Left hindlimb (tissue), 1 donor: ENCODE measurements around the gene MPZL1.
"Not testable (repeated sequence)": the region's sequence is repeated elsewhere in the genome, so short reads cannot be mapped to it uniquely, and the experiment has no call there.

Source experiments
- DNase-seq: peaks from one replicate; pipeline ENCODE4 v3.0.0-alpha.2; 2018

Gene MPZL1

DNA sequence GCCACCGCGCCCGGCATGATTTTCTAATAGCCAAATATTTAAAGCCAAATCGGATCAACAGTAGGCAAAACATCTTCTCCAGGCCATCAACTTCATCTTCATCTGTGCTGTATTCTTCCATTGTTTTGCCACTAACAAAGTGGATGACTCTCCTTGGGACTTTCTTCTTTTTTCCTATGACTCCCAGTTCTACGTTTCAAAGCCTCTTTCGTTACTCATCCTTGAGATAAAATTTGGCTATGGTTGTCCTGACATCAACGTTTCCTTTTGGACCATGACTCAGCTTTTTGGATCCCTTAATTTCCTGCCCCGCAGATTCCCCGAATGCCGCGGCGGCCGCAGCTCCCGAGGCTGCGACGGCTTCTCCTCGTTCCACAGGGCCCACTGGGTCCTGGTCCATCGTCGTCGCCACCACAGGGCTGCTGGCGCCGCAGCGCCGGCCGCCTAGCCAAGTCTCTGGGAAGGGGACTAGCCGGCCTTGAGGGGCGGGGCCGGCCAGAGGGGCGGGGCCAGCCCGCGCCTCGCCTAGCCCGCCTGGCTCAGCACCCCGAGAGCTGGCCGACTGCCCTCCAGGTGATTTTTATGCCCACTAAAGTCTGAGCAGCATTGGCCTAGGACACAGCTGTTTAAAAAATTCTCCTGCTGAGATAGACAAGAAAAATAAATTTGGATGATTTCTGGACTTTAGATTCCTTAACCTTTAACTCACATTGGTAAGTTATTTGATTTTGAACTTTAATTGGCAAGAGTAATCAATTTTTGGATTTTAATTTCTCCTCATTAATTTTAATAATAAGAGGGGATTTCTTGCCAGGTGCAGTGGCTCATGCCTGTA is 98.3 kb downstream of the MPZL1 start:
- peak; percentile 79 for DNase-seq

DNA sequence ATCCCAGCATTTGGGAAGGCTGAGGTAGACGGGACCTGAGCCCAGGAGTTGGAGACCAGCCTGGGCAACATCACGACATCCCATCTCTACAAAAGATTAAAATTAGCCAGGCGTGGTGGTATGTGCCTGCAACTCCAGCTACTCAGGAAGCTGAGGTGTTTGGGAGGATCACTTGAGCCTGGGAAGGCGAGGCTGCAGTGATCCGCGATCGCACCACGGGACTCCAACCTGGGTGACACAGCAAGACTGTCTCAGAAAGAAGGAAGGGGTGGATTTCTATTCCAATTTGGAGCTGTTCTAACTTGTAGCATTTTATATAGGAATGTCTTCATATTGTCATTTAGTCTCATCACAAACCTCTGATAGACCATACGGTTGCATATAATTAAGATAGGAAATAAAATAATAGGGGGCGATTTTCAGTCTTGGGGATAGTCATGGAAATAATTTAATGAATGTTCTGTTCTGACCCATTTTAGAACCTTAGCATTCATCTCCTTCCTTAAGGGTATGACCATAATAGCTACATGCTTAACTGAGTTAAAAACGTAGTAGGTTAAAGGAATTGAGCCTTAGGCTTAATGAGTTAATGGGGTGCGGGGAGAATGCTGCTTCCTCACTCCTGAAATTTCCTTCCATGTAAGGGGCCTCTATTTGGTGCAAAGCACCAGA is 99.0 kb downstream of the MPZL1 start:
- DNase-seq: no peak

DNA sequence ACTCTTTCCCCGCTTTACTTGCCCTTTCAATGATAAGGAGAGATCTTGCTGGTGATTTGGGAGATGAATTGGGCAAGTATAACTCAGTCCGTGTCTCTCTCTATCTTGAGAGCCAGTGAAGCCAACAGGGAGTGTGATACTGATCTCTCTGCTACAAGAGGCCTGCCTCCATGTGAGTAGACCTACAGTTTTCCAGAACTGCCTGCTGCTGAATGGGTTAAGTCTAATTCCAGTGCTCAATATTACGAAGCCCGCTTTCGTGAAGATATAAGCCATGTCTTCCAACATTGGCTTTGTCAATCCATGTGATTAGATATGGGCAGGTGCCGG is 99.5 kb downstream of the MPZL1 start:
- no peak for DNase-seq

DNA sequence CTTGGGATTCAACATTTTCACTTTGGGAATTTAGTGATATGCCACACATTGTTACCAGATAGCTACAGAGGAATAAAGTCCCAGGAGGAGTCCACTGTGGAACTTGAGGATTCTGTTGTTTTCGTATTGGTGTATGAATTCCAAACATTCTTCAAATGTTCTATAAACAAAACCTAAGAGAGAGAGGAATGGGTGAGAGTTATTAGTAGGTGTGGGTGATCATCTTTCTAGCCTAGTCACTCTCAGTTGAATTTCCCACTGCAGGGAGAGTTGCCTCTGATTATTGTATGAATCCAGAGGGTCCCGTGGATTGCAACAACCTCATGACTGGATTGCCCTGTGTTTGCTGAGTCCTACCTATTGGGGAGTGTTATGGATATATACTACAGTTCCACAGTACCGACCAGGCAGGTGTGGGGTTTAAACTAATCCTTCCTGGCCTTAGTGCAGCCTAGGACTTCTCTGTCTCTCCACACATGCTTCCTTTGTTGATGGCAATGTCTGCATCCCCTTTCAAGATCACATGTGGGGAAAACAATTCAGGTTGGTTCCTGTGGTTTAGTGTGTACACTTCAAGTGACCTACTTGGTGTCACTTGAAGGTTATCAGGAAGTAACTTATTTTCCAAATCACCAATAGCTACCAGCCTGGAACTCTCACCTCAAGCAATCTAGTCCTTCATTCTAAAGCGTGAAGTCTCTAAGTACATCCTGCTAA is 100.3 kb downstream of the MPZL1 start:
- no peak for DNase-seq

DNA sequence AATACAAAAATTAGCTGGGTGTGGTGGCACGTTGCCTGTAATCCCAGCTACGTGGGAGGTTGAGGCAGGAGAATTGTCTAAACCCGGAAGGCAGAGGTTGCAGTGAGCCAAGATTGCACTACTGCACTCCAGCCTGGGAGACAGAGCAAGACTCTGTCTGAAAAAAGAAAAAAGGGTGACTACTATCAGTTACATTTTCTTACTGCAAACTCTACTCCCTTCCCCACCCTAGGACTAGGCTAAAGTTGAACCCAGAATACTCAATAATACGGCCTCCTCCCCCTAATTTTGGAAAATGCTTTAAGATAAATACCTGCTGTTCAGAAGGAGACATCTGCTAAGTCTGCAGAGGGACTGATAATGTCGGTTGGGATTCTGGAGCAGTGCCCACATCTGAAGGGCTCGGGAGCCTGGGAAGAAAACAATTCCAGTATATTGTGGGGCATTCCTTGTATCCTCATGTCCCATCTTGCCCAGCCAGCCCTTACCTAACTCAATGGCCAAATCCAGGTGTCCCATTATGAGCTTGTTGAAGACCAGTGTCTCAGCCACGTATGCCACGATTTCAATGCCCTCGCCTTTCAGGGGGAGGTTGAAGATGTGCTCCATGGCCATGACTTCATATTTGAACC is 102.5 kb downstream of the MPZL1 start:
- no peak for DNase-seq

DNA sequence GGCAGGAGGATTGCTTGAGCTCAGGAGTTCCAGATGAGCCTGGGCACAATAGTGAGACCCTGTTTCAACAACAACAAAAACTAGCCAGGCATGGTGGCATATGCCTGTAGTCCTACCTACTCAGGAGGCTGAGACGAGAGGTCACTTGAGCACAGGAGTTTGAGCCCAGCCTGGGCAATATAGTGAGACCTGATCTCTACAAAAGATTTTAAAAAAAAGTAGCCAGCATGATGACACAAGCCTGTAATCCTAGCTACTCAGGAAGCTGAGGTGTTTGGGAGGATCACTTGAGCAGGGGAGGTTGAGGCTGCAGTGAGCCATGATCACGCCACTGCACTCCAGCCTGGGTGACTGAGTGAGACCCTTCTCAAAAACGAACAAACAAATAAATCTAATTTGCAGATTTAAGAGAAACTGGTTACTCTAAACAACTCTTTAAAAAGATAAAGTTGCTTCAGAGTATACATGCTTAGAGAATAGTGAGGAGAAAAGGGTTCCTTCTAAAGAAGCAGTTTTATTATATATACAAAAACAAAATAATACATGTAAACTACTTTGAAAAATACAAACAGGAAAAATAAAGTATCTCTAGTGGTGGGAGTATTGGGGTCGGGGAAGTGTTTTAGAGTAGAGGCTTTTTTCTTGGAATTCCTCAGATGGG is 103.8 kb downstream of the MPZL1 start:
- DNase-seq: no peak

DNA sequence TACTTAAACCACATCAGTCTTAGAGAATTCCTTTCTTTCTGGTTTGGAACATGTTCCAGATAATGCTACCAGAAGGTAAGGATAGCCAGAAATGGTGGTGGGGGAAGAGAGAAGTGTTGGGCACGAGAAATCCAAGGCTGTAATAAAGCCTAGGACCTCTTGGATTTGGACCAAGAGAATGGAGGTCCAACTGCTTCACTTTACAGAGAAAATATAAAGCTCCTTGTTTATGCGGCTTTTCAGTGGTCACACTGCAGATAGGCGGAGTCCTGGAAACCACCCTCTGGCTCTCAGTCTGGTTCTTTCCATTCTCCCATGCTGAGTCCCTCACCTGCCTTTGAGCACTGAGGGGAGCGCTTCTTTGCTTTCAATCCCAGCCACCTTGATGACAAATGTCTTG is 104.3 kb downstream of the MPZL1 start:
- DNase-seq: peak; percentile 37

DNA sequence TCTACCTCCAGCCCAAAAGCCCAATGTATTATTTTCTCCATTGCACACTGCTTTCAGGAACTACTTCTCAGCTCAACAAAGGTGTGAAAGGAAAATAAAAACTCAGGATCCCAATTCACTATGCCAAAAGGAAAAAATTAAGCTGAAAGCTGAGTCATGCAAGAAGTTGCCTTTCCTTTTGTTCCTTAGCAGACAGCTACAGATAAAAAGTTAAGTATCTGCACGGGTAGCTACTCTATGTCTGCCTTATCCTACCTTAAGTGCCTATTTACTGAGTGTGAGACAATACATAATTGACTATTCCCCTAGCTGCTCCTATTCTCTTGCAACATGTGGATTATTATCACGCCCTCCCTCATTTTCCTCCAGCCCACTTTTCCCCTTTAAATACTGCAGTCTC is 108.1 kb downstream of the MPZL1 start:
- no peak for DNase-seq

DNA sequence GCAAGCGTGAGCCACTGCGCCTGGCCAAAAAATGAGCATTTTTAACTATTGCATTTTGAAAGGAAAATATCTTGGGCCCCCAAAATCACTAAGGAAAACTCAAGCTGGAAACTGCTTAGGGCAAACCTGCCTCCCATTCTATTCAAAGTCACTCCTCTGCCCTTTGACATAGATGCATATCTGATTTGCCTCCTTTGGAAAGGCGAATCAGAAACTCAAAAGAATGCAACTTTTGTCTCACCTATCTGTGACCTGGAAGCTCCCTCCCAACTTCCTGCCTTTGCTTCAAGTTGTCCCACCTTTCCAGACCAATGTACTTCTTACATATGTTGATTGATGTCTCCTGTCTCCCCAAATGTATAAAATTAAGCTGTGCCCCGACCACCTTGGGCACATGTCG is 108.9 kb downstream of the MPZL1 start:
- not testable (repeated sequence) for DNase-seq

DNA sequence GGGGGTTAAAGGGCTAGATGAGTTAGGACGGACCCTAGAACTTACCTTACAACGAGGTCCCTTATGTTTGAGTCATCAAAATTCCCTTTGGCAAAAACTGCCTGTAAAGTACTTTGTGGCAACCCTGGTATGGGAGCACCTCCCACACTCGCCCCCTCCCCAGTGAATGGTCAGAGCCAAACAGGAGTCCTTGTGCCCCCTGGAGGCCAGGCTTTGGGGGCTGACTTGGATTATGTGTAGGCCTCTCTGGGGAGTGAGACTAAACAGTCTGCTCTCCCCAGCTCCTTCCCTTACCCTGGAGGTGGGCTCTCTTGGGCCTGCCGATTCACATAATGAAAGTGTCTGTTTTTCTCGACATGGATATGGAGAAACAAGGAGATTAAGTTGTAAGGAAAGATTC is 110.9 kb downstream of the MPZL1 start:
- no peak for DNase-seq

DNA sequence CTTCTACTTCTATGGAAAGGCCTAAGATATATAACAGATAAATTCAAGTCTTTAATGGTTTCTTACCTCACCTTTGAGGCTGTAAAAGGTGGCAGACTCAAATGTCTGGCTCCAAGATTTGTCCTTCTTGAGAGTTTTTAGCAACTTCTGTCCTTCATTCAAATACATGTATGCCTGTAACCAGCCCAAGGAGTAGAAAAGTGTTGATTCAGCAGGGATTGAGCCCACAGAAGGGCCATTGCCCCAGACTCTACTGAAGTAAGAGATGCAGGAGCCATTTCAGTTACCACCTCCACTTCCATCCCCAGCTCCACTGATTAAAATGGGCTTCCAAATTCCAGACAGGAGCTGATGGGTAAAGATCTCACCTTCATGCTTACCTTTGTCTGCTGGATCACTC is 112.1 kb downstream of the MPZL1 start:
- DNase-seq: no peak

DNA sequence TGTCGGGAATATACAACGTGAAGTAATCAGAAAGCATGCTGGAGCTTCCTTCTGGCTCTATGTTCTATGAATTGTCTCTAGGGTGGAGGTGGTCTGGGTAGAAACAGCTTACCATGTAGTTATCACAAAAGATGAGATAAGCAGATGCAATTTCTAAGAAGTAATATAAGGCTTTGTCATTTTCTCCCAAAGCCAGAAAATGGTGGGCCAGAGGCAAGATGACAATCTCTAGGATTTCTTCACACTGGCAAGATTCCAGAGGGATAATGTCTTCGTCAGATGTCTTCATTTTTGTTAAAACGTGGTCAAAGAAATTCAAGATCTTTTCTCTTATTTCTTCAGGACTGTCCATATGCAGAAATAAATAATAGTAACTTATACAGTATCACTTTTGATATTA is 114.4 kb downstream of the MPZL1 start:
- no peak for DNase-seq

DNA sequence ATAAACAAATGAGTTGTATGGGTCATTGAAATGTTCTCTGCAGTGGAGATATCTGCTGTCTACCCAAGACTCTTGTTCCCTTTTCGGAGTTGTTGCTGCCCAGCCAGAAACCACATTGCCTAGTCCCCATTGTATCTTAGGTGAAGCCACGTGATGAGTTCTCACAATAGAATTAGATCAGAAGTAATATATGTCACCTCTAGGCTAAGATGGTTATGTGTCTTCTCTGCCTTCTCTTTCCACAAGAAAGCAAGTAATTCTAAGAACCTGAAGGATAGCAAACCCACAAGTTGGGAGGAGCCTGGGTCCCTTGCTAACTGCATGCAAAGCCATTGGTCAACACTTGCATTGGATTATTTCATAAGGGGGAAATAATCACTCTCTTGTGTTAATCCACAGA is 115.5 kb downstream of the MPZL1 start:
- DNase-seq: no peak

DNA sequence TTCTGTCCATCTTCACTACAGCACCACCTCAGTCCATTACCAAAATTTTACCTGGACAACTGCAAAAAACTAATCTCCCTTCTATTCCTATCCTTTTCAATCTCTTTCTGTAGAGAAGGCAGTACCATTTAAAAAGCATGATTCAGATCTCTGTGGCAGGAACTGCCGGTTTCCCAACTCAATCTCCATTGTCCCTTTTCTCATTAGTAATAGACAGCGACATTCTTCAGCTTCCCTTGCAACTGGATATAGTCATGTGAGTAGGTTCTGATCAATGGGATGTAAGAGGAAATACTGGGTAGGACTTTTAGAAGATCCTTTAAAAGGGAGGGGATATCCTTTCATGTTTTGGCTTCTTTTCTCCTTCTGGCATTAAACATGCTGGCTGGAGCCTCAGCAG is 117.2 kb downstream of the MPZL1 start:
- no peak for DNase-seq
